HepG2 (cell line): Measurements from ENCODE around the gene ZNF554. TPM values are rescaled to one million over a fixed set of nuclear protein-coding genes. Genes with fewer than 3 reads are reported as not detected.
A peak's percentile ranks its signal among the peaks of the same experiment; 100 is the strongest.

Experiments
- ARID2 ChIP-seq: sonication (generic); formaldehyde crosslinking; IDR thresholded peaks from 2 replicates; pipeline ENCODE4 v1.8.1; 2022; ENCODE audit warnings: mild to moderate bottlenecking, missing genetic modification reagents, borderline replicate concordance
- FOXM1 ChIP-seq: sonication (generic); formaldehyde crosslinking; IDR thresholded peaks from 2 replicates; pipeline ENCODE4 v1.5.0; 2020; ENCODE audit warnings: missing genetic modification reagents
- HOXA3 ChIP-seq: sonication (generic); formaldehyde crosslinking; IDR thresholded peaks from 2 replicates; pipeline ENCODE4 v1.5.0; 2020; ENCODE audit warnings: missing genetic modification reagents
- KAT7 ChIP-seq: IDR thresholded peaks from 2 replicates; pipeline ENCODE4 v1.6.1; 2018; ENCODE audit warnings: borderline replicate concordance, missing compliant biosample characterization
- KDM1A ChIP-seq: IDR thresholded peaks from 2 replicates; pipeline ENCODE4 v1.6.1; 2016; ENCODE audit warnings: missing compliant biosample characterization
- KDM2A ChIP-seq: sonication (generic); formaldehyde crosslinking; IDR thresholded peaks from 2 replicates; pipeline ENCODE4 v1.4.0; 2020; ENCODE audit warnings: low read depth, missing genetic modification reagents, borderline replicate concordance
- KDM5A ChIP-seq: fragments of 200-600 bp; sonication (generic); IDR thresholded peaks from 2 replicates; pipeline ENCODE4 v1.7.0; 2018; ENCODE audit warnings: antibody characterized with exemption, mild to moderate bottlenecking, low read length, borderline replicate concordance
- LCORL ChIP-seq, 2 experiments: fragments of 450-650 bp in 1 of 2; sonication (generic) in 1 of 2; formaldehyde crosslinking in 1 of 2; IDR thresholded peaks; 2 replicates each; pipeline versions ENCODE4 v1.5.0 to v1.6.1; 2017 to 2020; ENCODE audit warnings: antibody characterized with exemption in 1 of 2, missing genetic modification reagents in 1 of 2
- MIXL1 ChIP-seq: IDR thresholded peaks from 2 replicates; pipeline ENCODE4 v1.6.1; 2016
- MXD4 ChIP-seq: IDR thresholded peaks from 2 replicates; pipeline ENCODE4 v1.6.1; 2016; ENCODE audit warnings: mild to moderate bottlenecking, missing biosample characterization, missing genetic modification reagents
- MYC ChIP-seq: sonication (generic); formaldehyde crosslinking; IDR thresholded peaks from 2 replicates; pipeline ENCODE4 v1.9.0; 2021; ENCODE audit warnings: missing genetic modification reagents, borderline replicate concordance
- NCOA5 ChIP-seq: sonication (generic); formaldehyde crosslinking; IDR thresholded peaks from 2 replicates; pipeline ENCODE4 v1.4.0; 2020; ENCODE audit warnings: missing genetic modification reagents
- NFIB ChIP-seq: sonication (generic); formaldehyde crosslinking; IDR thresholded peaks from 2 replicates; pipeline ENCODE4 v1.9.0; 2021; ENCODE audit warnings: missing genetic modification reagents, mild to moderate bottlenecking, borderline replicate concordance
- NFYB ChIP-seq: sonication (generic); formaldehyde crosslinking; IDR thresholded peaks from 2 replicates; pipeline ENCODE4 v1.4.0; 2020; ENCODE audit warnings: missing genetic modification reagents
- NR3C1 ChIP-seq: sonication (generic); formaldehyde crosslinking; IDR thresholded peaks from 2 replicates; pipeline ENCODE4 v1.4.0; 2020; ENCODE audit warnings: missing genetic modification reagents
- PRPF4 ChIP-seq: fragments of 200-400 bp; formaldehyde crosslinking; IDR thresholded peaks from 2 replicates; pipeline ENCODE4 v1.6.1; 2016; ENCODE audit warnings: low read length, low read depth; ENCODE audit not compliant: poor library complexity, severe bottlenecking
- XBP1 ChIP-seq: sonication (generic); formaldehyde crosslinking; IDR thresholded peaks from 2 replicates; pipeline ENCODE4 v1.5.0; 2020; ENCODE audit warnings: missing genetic modification reagents
- XRCC5 ChIP-seq: fragments of 200-400 bp; formaldehyde crosslinking; optimal IDR thresholded peaks from 2 replicates; pipeline ENCODE3; 2017; ENCODE audit warnings: mild to moderate bottlenecking, low read length
- ZMYM3 ChIP-seq: sonication (generic); formaldehyde crosslinking; IDR thresholded peaks from 2 replicates; pipeline ENCODE4 v1.5.1; 2020; ENCODE audit warnings: mild to moderate bottlenecking, missing genetic modification reagents
- ZNF589 ChIP-seq: sonication (generic); formaldehyde crosslinking; conservative IDR thresholded peaks from 2 replicates; pipeline ENCODE4 v1.8.0; 2022; ENCODE audit warnings: mild to moderate bottlenecking, moderate library complexity, missing genetic modification reagents
- ZNF839 ChIP-seq: sonication (generic); formaldehyde crosslinking; IDR thresholded peaks from 2 replicates; pipeline ENCODE4 v1.4.0; 2020; ENCODE audit warnings: missing genetic modification reagents, mild to moderate bottlenecking, borderline replicate concordance
- polyA plus RNA-seq, 8 experiments: library from polyadenylated mRNA; depleted of rRNA in 3 of 8; stranded (reverse) in 7 of 8; unstranded in 1 of 8; fragments of >200 nt; fragmentation: Illumina TruSeq in 4 of 8; extraction: Trizol in 4 of 8; gene quantifications; 2 replicates each; pipeline versions ENCODE4 v1.2.1 to v1.2.3, GENCODE V29; 2011 to 2016; ENCODE audit warnings: low read depth in 4 of 8, missing spikeins in 1 of 8, mixed read lengths in 1 of 8; ENCODE audit not compliant: insufficient read depth in 1 of 8
- total RNA-seq, 5 experiments: library from RNA; depleted of rRNA; stranded (reverse); fragments of >200 nt; fragmentation: Illumina TruSeq; extraction: Trizol; gene quantifications; 2 replicates each; pipeline ENCODE4 v1.2.3, GENCODE V29; 2016; ENCODE audit warnings: low read depth in 1 of 5
- TF ChIP-seq, protein P1 (sequence below), 2 experiments: sonication (generic) in 1 of 2; formaldehyde crosslinking in 1 of 2; IDR thresholded peaks; 2 replicates each; pipeline versions ENCODE4 v1.4.0 to v1.6.1; 2018 to 2020; ENCODE audit warnings: missing genetic modification reagents in 2 of 2, borderline replicate concordance in 1 of 2, low read depth in 1 of 2, mild to moderate bottlenecking in 1 of 2, missing biosample characterization in 1 of 2
- TF ChIP-seq, protein P2 (sequence below): sonication (generic); formaldehyde crosslinking; IDR thresholded peaks from 2 replicates; pipeline ENCODE4 v1.4.0; 2020; ENCODE audit warnings: missing genetic modification reagents, borderline replicate concordance
- TF ChIP-seq, protein P3 (sequence below): sonication (generic); formaldehyde crosslinking; IDR thresholded peaks from 2 replicates; pipeline ENCODE4 v1.5.0; 2020; ENCODE audit warnings: missing genetic modification reagents, mild to moderate bottlenecking, borderline replicate concordance
- TF ChIP-seq, protein P4 (sequence below): IDR thresholded peaks from 2 replicates; pipeline ENCODE4 v1.6.1; 2016; ENCODE audit warnings: missing genetic modification reagents, missing compliant biosample characterization

Gene ZNF554
- total and polyA plus RNA-seq, 2 of the 13 experiments (the other 11 are each of a cell fraction or from before 2014, with no cell fraction given) = 2.2 to 2.7 TPM

DNA sequence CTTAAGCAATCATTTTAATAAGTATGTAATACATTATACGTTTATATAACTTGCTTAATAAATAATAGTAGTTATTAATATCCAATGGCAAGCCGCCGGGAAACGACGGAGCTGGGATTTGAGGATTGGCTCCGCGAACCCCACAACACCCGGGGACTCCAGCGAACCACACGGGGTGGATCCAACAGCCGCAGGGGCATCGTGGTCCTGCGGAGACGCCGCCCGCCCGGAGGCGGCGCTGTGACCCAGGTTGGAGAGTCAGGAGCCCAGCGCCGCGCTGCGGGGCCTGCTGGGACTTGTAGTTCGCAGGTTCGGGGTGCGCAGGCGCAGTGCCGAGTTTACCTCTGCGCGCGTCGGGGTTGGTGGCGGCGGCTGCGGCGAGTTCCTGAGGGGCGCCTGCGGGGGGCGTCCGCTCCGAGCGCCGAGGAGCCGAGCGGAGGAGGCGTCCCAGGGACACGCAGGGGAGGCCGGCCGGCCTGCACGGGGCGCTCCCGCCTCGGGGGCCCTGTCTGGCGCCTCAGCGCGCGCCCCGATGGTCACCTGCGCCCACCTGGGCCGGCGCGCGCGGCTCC lies at the start of gene ZNF554 (continued):
- TF ChIP-seq KDM1A (CRISPR knock-in tag) (no peak), NR3C1 (no peak), MXD4 (peak; percentile 56; the same call in 1 of the 2 replicates), XRCC5 (peak; percentile 99), ARID2 (no peak), KDM2A (CRISPR knock-in tag) (peak; percentile 94), ZMYM3 (CRISPR knock-in tag) (peak; percentile 17; the same call in 1 of the 2 replicates), FOXM1 (CRISPR knock-in tag) (no peak), XBP1 (no peak), LCORL (IDR thresholded peaks at IDR 0.05) (no peak), LCORL (CRISPR knock-in tag; IDR thresholded peaks at IDR 0.05) (0 out of 2 replicates have a peak, but pooled peaks have one; percentile 35), MYC (CRISPR knock-in tag) (peak; percentile 88), MIXL1 (peak; percentile 65; the same call in 1 of the 2 replicates), NCOA5 (no peak), ZNF839 (no peak), ZNF589 (CRISPR knock-in tag) (no peak), HOXA3 (CRISPR knock-in tag) (peak; percentile 79), NFIB (CRISPR knock-in tag) (no peak), NFYB (peak; percentile 44; the same call in 1 of the 2 replicates), PRPF4 (no peak), KAT7 (CRISPR knock-in tag) (peak; percentile 66; the same call in 1 of the 2 replicates), KDM5A (no peak)
- TF ChIP-seq, protein P1, sequence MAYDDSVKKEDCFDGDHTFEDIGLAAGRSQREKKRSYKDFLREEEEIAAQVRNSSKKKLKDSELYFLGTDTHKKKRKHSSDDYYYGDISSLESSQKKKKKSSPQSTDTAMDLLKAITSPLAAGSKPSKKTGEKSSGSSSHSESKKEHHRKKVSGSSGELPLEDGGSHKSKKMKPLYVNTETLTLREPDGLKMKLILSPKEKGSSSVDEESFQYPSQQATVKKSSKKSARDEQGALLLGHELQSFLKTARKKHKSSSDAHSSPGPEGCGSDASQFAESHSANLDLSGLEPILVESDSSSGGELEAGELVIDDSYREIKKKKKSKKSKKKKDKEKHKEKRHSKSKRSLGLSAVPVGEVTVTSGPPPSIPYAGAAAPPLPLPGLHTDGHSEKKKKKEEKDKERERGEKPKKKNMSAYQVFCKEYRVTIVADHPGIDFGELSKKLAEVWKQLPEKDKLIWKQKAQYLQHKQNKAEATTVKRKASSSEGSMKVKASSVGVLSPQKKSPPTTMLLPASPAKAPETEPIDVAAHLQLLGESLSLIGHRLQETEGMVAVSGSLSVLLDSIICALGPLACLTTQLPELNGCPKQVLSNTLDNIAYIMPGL (CRISPR knock-in tag; IDR thresholded peaks at IDR 0.05; ENCODE audit: borderline replicate concordance in 1 of 2, low read depth in 1 of 2) = peak; percentile 89 to 92; a peak in 3 of 4 replicates
- TF ChIP-seq, protein P2, sequence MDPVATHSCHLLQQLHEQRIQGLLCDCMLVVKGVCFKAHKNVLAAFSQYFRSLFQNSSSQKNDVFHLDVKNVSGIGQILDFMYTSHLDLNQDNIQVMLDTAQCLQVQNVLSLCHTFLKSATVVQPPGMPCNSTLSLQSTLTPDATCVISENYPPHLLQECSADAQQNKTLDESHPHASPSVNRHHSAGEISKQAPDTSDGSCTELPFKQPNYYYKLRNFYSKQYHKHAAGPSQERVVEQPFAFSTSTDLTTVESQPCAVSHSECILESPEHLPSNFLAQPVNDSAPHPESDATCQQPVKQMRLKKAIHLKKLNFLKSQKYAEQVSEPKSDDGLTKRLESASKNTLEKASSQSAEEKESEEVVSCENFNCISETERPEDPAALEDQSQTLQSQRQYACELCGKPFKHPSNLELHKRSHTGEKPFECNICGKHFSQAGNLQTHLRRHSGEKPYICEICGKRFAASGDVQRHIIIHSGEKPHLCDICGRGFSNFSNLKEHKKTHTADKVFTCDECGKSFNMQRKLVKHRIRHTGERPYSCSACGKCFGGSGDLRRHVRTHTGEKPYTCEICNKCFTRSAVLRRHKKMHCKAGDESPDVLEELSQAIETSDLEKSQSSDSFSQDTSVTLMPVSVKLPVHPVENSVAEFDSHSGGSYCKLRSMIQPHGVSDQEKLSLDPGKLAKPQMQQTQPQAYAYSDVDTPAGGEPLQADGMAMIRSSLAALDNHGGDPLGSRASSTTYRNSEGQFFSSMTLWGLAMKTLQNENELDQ (CRISPR knock-in tag) = no peak
- TF ChIP-seq, protein P3, sequence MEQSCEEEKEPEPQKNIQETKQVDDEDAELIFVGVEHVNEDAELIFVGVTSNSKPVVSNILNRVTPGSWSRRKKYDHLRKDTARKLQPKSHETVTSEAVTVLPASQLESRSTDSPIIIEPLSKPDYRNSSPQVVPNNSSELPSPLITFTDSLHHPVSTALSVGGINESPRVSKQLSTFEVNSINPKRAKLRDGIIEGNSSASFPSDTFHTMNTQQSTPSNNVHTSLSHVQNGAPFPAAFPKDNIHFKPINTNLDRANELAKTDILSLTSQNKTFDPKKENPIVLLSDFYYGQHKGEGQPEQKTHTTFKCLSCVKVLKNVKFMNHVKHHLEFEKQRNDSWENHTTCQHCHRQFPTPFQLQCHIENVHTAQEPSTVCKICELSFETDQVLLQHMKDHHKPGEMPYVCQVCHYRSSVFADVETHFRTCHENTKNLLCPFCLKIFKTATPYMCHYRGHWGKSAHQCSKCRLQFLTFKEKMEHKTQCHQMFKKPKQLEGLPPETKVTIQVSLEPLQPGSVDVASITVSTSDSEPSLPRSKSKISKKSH (CRISPR knock-in tag) = peak; percentile 38; the same call in 1 of the 2 replicates
- TF ChIP-seq, protein P4, sequence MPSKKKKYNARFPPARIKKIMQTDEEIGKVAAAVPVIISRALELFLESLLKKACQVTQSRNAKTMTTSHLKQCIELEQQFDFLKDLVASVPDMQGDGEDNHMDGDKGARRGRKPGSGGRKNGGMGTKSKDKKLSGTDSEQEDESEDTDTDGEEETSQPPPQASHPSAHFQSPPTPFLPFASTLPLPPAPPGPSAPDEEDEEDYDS (CRISPR knock-in tag) = peak; percentile 49; the same call in 1 of the 2 replicates
